ENCODE results near the gene TMEM178B. TPM values are rescaled to one million over a fixed set of nuclear protein-coding genes. Genes with fewer than 3 reads are reported as not detected.

Gene TMEM178B
- total and polyA plus RNA-seq, 2 of the 13 experiments (the other 11 are each of a cell fraction or from before 2014, with no cell fraction given): 0.01 to 0.02 TPM

- WGBS (ENCODE audit: low lambda C conversion rate): 17% methylated on average over 3 of the region's 3 CpGs
- no peaks in the 10 kb centered on the region for H3K9me3 ChIP-seq (ENCODE audit: low read length)
- ATAC-seq: no peak
- DNase-seq (ENCODE audit: low spot score): no peak
- BruUV-seq (replicated peaks): no TSS peak
- in situ Hi-C loops (cut with HindIII; ENCODE audit: extremely low pct_ligation_motif_present, low pct_unique_long_range_greater_than_20kb): no loop called here
- peaks cover 3 to 14% of the 10 kb centered on the region in 2 experiments; a peak in 2 of 5 replicates for H3K27me3 ChIP-seq (ENCODE audit: control insufficient read depth in 1 of 2, insufficient read depth in 2 of 2, low read length in 2 of 2)
- intact Hi-C loops (cut with micrococcal nuclease; ENCODE audit: unreplicated experiment): no loop called here
- CTCF ChIA-PET (ENCODE audit: low intra/inter-chr PET ratio, low total read pairs): no interaction called here
- no peak overlapping the region for H2AFZ ChIP-seq (ENCODE audit: low read length)
- H3K27ac ChIP-seq (ENCODE audit: extremely low read length, insufficient read depth, low read length): no peak overlapping the region
- H3K4me2 ChIP-seq (ENCODE audit: low read depth, low read length): no peak overlapping the region
- no peak for TF ChIP-seq ZNF766 (CRISPR knock-in tag; IDR thresholded peaks at IDR 0.05; ENCODE audit: borderline replicate concordance)
- no peak for TF ChIP-seq ZNF670 (CRISPR knock-in tag; IDR thresholded peaks at IDR 0.05; ENCODE audit: borderline replicate concordance)
- no peak for TF ChIP-seq KLF9 (CRISPR knock-in tag; IDR thresholded peaks at IDR 0.05; ENCODE audit: low read depth)
- TF ChIP-seq ZMAT3 (CRISPR knock-in tag; conservative IDR thresholded peaks at IDR 0.05): no peak
- no peak for TF ChIP-seq MLX (CRISPR knock-in tag; IDR thresholded peaks at IDR 0.05)
- no peak for TF ChIP-seq TAF1 (CRISPR knock-in tag; IDR thresholded peaks at IDR 0.05)
- no peak for TF ChIP-seq ZBTB10 (CRISPR knock-in tag; IDR thresholded peaks at IDR 0.05; ENCODE audit: borderline replicate concordance)
- no peak for TF ChIP-seq ZFP41 (CRISPR knock-in tag; IDR thresholded peaks at IDR 0.05; ENCODE audit: borderline replicate concordance)
- no peak for TF ChIP-seq ZNF350 (CRISPR knock-in tag; IDR thresholded peaks at IDR 0.05; ENCODE audit: borderline replicate concordance, low read depth)
- no peak for TF ChIP-seq POLR2A (IDR thresholded peaks at IDR 0.05; ENCODE audit: insufficient read depth in 1 of 2, low read depth in 2 of 2, low read length in 2 of 2)
- no peak for TF ChIP-seq ZNF83 (CRISPR knock-in tag; IDR thresholded peaks at IDR 0.05; ENCODE audit: borderline replicate concordance)
- no peak for TF ChIP-seq RCOR2 (CRISPR knock-in tag; IDR thresholded peaks at IDR 0.05)
- TF ChIP-seq BORCS8-MEF2B (CRISPR knock-in tag; IDR thresholded peaks at IDR 0.05): no peak
- no peak for FAIRE-seq
- H3K4me3 ChIP-seq (replicated peaks in 1 of 3; ENCODE audit: insufficient read depth in 1 of 3, low read depth in 2 of 3, low read length in 3 of 3): no peak overlapping the region
- POLR2A ChIA-PET: no interaction called here
- H3K36me3 ChIP-seq (replicated peaks in 1 of 2; ENCODE audit: control insufficient read depth in 1 of 2, insufficient read depth in 2 of 2, low read length in 2 of 2): no peaks in the 10 kb centered on the region
- H3K79me2 ChIP-seq (ENCODE audit: insufficient read depth, low read length): no peaks in the 10 kb centered on the region
- H4K20me1 ChIP-seq (ENCODE audit: insufficient read depth, low read length): no peaks in the 10 kb centered on the region
- no peak overlapping the region for H3K9ac ChIP-seq (ENCODE audit: insufficient read depth, low read depth, low read length)
- no peaks in the 10 kb centered on the region for H3K4me1 ChIP-seq (ENCODE audit: insufficient read depth, low read length)
Observed at GRCh38 chr7:141280100-141280499, 206.2 kb downstream of the TMEM178B start.

Measured in HepG2 (cell line).